Measurements from ENCODE around the gene ATP9B.

- TF ChIP-seq YY1 (IDR thresholded peaks at IDR 0.05; ENCODE audit: insufficient read depth, insufficient read length) (no peak), ZNF274 (IDR thresholded peaks at IDR 0.05; ENCODE audit: low read depth, low read length) (no peak), SUZ12 (IDR thresholded peaks at IDR 0.05; ENCODE audit: extremely low read depth, insufficient read depth, insufficient read length) (no peak)
Measured at GRCh38 chr18:79334496-79335233, 265.5 kb downstream of the ATP9B start.
